Activated B cell treated with CpG ODN at 0.5 μM for 24 hours (primary cell): ENCODE results near the gene AP1AR. TPM values are rescaled to one million over a fixed set of nuclear protein-coding genes. Genes with fewer than 3 reads are reported as not detected.
A peak's percentile ranks its signal among the peaks of the same experiment; 100 is the strongest.

Source experiments
- ATAC-seq: fragments of 200-7000 bp; cut with Tn5 transposase; one replicate; pipeline ENCODE4 v1.10.0; 2021; ENCODE audit warnings: low read depth, mild to moderate bottlenecking, moderate library complexity
- CTCF ChIA-PET: fragments of 350-600 bp; sonication (Branson Sonifier 250); formaldehyde crosslinking; loops from one replicate; lab custom pipeline; 2021; ENCODE audit warnings: antibody characterized with exemption; lab: Charles Lee
- POLR2A ChIA-PET: fragments of 350-600 bp; sonication (Branson Sonifier 250); formaldehyde crosslinking; loops from one replicate; lab custom pipeline; 2021; ENCODE audit warnings: antibody characterized with exemption; lab: Charles Lee
- DNase-seq: peaks from one replicate; pipeline ENCODE4 v3.0.0; 2022
- H3K27ac Mint-ChIP-seq: one replicate; pipeline ENCODE4 v1.8.0; 2020; ENCODE audit warnings: mixed read lengths
- H3K27me3 Mint-ChIP-seq: one replicate; pipeline ENCODE4 v1.8.0; 2021; ENCODE audit warnings: mixed read lengths
- H3K36me3 Mint-ChIP-seq: one replicate; pipeline ENCODE4 v1.8.0; 2021; ENCODE audit warnings: low read depth, mixed read lengths
- H3K4me1 Mint-ChIP-seq: one replicate; pipeline ENCODE4 v1.8.0; 2021; ENCODE audit warnings: mixed read lengths
- H3K4me3 Mint-ChIP-seq: one replicate; pipeline ENCODE4 v1.8.0; 2020; ENCODE audit warnings: mild to moderate bottlenecking, mixed read lengths
- H3K9me3 Mint-ChIP-seq: one replicate; pipeline ENCODE4 v1.8.0; 2020; ENCODE audit warnings: mixed read lengths
- intact Hi-C: fragments of 100-400 bp; cut with micrococcal nuclease; formaldehyde crosslinking; loops from one replicate; pipeline ENCODE4 v1.15.1; 2024
- total RNA-seq: library from RNA; stranded (reverse); gene quantifications from 2 replicates; pipeline ENCODE4 v1.2.3, GENCODE V29; 2022
- TF ChIP-seq, protein P1 (sequence below): fragments of 200-600 bp; IDR thresholded peaks from one replicate; pipeline ENCODE4 v1.8.0; 2022; ENCODE audit warnings: antibody characterized with exemption, mild to moderate bottlenecking

Gene AP1AR
- total RNA-seq, 1 donor from 2014 or later, result 24.3 TPM

DNA sequence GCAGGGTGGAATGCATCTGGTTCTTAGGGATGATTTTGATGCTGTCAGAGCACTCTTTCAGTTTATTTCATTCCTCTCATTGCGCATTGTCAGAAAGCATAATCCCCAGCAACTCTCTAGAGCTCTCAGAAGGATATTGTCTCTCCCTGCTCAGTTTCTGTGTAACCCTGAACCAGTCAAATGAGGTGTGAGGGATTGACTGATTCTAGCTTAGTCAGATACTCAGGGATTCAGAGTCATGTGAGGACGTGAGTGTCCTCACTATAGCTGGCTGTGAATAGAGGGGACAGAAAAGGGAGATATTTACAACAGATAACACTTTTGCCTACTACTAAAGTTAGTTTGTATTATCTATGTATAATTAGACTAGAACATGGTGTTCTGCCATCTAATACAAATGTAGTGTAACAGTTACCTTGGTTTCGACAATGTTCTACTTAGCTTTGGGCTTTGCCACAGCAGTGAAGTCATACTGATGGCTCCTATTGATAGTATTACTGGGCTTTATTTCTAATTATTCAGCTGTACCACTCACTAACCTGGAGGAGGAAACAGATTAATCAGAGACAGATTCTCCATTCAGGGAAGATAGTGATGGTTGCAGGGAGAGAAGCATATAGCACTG, 19.5 kb downstream of the AP1AR start:
- H3K36me3 Mint-ChIP-seq, result peaks cover 16% of the 10 kb centered on the region
- no peaks in the 10 kb centered on the region for H3K9me3 Mint-ChIP-seq
- DNase-seq (no peak), ATAC-seq (no peak)
- no peak overlapping the region for H3K27ac Mint-ChIP-seq
- no peaks in the 10 kb centered on the region for H3K27me3 Mint-ChIP-seq
- intact Hi-C loops, result no loop called here
- no peak overlapping the region for H3K4me3 Mint-ChIP-seq
- CTCF ChIA-PET, result interaction anchor here (0.8 kb wide), 1 partner anchor 21 kb away, joined by 3 read pairs; no protein-coding TSS in a partner anchor
- H3K4me1 Mint-ChIP-seq, result peaks cover 5% of the 10 kb centered on the region
- POLR2A ChIA-PET, result no interaction called here
- TF ChIP-seq, protein P1, sequence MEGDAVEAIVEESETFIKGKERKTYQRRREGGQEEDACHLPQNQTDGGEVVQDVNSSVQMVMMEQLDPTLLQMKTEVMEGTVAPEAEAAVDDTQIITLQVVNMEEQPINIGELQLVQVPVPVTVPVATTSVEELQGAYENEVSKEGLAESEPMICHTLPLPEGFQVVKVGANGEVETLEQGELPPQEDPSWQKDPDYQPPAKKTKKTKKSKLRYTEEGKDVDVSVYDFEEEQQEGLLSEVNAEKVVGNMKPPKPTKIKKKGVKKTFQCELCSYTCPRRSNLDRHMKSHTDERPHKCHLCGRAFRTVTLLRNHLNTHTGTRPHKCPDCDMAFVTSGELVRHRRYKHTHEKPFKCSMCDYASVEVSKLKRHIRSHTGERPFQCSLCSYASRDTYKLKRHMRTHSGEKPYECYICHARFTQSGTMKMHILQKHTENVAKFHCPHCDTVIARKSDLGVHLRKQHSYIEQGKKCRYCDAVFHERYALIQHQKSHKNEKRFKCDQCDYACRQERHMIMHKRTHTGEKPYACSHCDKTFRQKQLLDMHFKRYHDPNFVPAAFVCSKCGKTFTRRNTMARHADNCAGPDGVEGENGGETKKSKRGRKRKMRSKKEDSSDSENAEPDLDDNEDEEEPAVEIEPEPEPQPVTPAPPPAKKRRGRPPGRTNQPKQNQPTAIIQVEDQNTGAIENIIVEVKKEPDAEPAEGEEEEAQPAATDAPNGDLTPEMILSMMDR, result no peak

DNA sequence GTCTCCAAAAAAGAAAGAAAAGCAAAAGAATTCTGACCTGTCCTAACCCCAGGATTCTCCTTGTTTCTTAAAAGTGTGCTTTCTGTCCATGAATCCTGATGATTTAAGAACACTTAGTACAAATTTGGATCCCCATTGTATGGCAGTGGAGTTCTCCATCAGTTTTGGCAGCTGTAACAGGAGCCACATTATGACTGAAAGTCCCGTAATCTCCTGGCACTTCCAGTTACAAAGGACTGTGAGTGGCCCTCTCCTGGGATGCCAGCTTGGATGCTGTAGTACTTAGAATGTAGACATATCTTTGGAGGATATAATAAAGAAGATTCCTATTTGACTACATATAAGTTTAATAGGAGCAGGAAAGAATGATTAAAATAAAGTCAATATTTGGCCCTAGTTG, 20.6 kb downstream of the AP1AR start:
- POLR2A ChIA-PET, result no interaction called here
- CTCF ChIA-PET, result no interaction called here
- H3K4me1 Mint-ChIP-seq, result peaks cover 5% of the 10 kb centered on the region
- TF ChIP-seq, protein P1, result no peak
- DNase-seq, result no peak
- no peak overlapping the region for H3K4me3 Mint-ChIP-seq
- intact Hi-C loops, result loop anchor here (2.0 kb wide), 2 partner anchors 17 to 33 kb away; partner anchors contain the start of gene TIFA
- no peak for ATAC-seq
- peaks cover 21% of the 10 kb centered on the region for H3K36me3 Mint-ChIP-seq
- H3K27me3 Mint-ChIP-seq, result no peaks in the 10 kb centered on the region
- no peaks in the 10 kb centered on the region for H3K9me3 Mint-ChIP-seq
- H3K27ac Mint-ChIP-seq, result no peak overlapping the region

DNA sequence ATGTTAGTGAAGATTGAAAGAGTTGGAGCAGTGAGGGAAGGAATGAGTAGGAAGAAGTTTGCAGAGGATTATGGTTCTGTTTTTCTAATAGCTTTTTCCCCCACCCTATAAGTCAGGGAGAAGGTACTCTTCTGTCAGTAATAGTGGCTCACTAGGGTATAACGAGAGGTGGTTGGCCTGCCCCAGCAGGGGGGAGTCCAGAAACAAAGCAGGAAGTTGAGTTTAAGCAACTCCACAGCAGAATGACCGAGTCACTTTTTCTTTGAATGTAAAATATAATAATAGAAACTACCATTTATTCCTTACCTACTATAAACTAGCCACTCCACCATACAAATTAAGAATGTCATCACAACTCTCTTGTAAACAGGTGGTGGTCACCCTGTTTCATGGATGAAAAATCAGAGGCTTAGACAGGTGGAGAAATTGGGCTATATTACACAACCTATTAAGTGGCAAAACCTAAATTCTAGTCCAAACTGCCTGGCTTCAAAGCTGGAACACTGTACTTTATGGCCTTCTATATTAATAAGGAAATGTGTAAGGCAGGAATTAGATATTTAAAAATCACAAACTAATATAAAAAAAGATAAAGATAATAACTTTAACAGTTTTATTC, 21.9 kb downstream of the AP1AR start:
- CTCF ChIA-PET, result no interaction called here
- Mint-ChIP-seq H3K4me3 (no peak overlapping the region), H3K4me1 (peaks cover 5% of the 10 kb centered on the region), H3K36me3 (peaks cover 21% of the 10 kb centered on the region), H3K9me3 (no peaks in the 10 kb centered on the region), H3K27ac (no peak overlapping the region), H3K27me3 (no peaks in the 10 kb centered on the region)
- ATAC-seq (peak; percentile 82), DNase-seq (no peak)
- POLR2A ChIA-PET, result no interaction called here
- TF ChIP-seq, protein P1, result no peak
- intact Hi-C loops, result loop anchor here (2.0 kb wide), 2 partner anchors 19 to 31 kb away; partner anchors contain the start of gene TIFA

DNA sequence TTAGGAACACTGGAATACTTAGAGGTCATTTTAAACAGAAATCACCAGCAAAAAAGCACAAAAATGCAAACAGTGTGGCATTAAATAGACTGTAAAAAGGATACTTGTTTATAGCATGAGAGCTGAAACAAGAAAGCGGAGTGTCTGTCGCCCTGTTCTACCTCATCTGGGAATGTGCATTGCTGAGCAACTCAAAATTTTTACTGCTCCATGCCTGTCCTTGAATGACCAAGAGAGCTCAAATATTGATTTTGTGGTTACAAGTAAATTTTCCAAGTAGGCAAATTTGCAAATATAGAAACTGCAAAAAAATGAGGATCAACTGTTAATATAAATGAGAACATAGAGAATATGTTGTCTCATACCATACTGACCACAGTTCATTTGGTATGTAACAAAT, 25.5 kb downstream of the AP1AR start:
- no peaks in the 10 kb centered on the region for H3K27me3 Mint-ChIP-seq
- peaks cover 5% of the 10 kb centered on the region for H3K4me1 Mint-ChIP-seq
- DNase-seq (no peak), ATAC-seq (no peak)
- TF ChIP-seq, protein P1, result no peak
- H3K4me3 Mint-ChIP-seq, result no peak overlapping the region
- CTCF ChIA-PET, result interaction anchor here (1.0 to 1.3 kb wide), 2 partner anchors 15 to 42 kb away, joined by 3 to 4 read pairs; no protein-coding TSS in a partner anchor
- POLR2A ChIA-PET, result no interaction called here
- no peak overlapping the region for H3K27ac Mint-ChIP-seq
- intact Hi-C loops, result no loop called here
- no peaks in the 10 kb centered on the region for H3K9me3 Mint-ChIP-seq
- peaks cover 28% of the 10 kb centered on the region for H3K36me3 Mint-ChIP-seq

DNA sequence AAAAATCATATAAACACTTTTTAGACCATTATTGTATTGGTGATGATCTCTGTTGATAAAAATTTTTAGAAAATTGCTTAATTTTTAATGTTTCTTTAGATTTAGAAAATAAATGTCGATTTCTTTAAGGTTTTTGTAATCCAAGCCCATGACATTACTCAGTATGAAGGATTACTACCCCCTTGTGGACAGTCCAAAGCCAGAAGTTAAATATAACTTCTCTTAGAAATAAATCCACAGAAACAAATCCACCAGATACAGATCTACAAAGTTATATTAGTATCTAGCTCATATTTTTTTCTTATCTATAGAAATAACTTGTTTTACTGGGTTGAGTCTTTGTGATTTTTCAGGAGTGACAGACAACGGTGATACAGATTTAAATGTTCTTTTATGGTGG, 35.2 kb downstream of the AP1AR start:
- ATAC-seq (no peak), DNase-seq (no peak)
- POLR2A ChIA-PET, result interaction anchor here (1.0 kb wide), 1 partner anchor 18 kb away, joined by 3 read pairs; no protein-coding TSS in a partner anchor
- CTCF ChIA-PET, result interaction anchor here (0.7 to 2.0 kb wide), 6 partner anchors 13 to 167 kb away, joined by 3 to 9 read pairs (median 6); no protein-coding TSS in a partner anchor
- Mint-ChIP-seq H3K4me3 (no peak overlapping the region), H3K27me3 (no peaks in the 10 kb centered on the region), H3K9me3 (no peaks in the 10 kb centered on the region), H3K4me1 (peaks cover 2% of the 10 kb centered on the region), H3K36me3 (peaks cover 35% of the 10 kb centered on the region), H3K27ac (no peak overlapping the region)
- intact Hi-C loops, result loop anchor here (1.0 to 5.0 kb wide), 4 partner anchors 18 to 167 kb away; partner anchors contain the start of genes AP1AR and TIFA
- TF ChIP-seq, protein P1, result no peak
